Testis (tissue), 2 donors: ENCODE measurements around the gene DLEC1.

ENCODE experiments used
- POLR2A ChIP-seq: fragments of 450-650 bp; IDR thresholded peaks from one replicate; pipeline ENCODE4 v1.6.1; 2017; ENCODE audit warnings: antibody characterized with exemption, mild to moderate bottlenecking, moderate library complexity
- TF ChIP-seq, protein P1 (sequence below), 3 experiments: fragments of 450-650 bp in 2 of 3; fragments of 200-600 bp in 1 of 3; sonication (generic) in 1 of 3; IDR thresholded peaks; one replicate each; pipeline ENCODE4 v1.5.1; 2016 to 2019; ENCODE audit warnings: antibody characterized with exemption in 3 of 3, mild to moderate bottlenecking in 2 of 3, moderate library complexity in 1 of 3

DNA sequence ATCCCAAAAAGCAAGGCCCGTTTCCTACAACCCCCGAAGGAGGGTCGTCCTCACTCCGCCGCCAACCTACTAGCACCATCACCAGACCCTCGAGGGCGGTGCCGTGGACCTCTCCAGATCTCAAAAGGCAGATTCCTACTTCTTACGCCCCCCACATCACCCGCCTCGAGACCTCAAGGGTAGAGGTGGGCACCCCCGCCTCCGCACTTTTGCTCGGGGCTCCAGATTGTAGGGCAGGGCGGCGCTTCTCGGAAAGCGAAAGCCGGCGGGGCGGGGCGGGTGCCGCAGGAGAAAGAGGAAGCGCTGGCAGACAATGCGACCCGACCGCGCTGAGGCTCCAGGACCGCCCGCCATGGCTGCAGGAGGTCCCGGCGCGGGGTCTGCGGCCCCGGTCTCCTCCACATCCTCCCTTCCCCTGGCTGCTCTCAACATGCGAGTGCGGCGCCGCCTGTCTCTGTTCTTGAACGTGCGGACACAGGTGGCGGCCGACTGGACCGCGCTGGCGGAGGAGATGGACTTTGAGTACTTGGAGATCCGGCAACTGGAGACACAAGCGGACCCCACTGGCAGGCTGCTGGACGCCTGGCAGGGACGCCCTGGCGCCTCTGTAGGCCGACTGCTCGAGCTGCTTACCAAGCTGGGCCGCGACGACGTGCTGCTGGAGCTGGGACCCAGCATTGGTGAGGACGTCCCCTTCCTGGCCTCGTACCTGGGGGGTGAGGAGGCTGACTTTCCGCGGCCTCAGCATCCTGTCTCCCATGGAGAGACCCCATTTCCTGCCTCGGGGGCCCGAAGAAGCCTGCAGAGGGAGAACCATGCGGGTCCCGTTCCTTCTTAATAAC is 99.6 kb downstream of the DLEC1 start, which contains the start of gene MYD88:
- TF ChIP-seq, protein P1, sequence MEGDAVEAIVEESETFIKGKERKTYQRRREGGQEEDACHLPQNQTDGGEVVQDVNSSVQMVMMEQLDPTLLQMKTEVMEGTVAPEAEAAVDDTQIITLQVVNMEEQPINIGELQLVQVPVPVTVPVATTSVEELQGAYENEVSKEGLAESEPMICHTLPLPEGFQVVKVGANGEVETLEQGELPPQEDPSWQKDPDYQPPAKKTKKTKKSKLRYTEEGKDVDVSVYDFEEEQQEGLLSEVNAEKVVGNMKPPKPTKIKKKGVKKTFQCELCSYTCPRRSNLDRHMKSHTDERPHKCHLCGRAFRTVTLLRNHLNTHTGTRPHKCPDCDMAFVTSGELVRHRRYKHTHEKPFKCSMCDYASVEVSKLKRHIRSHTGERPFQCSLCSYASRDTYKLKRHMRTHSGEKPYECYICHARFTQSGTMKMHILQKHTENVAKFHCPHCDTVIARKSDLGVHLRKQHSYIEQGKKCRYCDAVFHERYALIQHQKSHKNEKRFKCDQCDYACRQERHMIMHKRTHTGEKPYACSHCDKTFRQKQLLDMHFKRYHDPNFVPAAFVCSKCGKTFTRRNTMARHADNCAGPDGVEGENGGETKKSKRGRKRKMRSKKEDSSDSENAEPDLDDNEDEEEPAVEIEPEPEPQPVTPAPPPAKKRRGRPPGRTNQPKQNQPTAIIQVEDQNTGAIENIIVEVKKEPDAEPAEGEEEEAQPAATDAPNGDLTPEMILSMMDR (IDR thresholded peaks at IDR 0.05): no peak
- TF ChIP-seq POLR2A: no peak
